Panc1 (cell line): ENCODE results near the gene CREB3L1. TPM values are rescaled to one million over a fixed set of nuclear protein-coding genes. Genes with fewer than 3 reads are reported as not detected.

Experiments
- ATAC-seq: fragments of 200-7000 bp; cut with Tn5 transposase; 2 replicates; pipeline ENCODE4 v1.9.1; 2020; ENCODE audit warnings: mild to moderate bottlenecking, moderate library complexity
- BruUV-seq: library from RNA; stranded (reverse); fragments of 400-500 nt; replicated peaks from 2 replicates; lab custom pipeline; 2021; lab: Mats Ljungman, UMichigan
- CTCF ChIA-PET: fragments of 300-600 bp; sonication (Branson Sonifier 250); formaldehyde crosslinking; loops from one replicate; lab custom pipeline; 2022; ENCODE audit warnings: antibody characterized with exemption; lab: Charles Lee
- POLR2A ChIA-PET: fragments of 300-600 bp; sonication (Branson Sonifier 250); formaldehyde crosslinking; loops from one replicate; lab custom pipeline; 2022; ENCODE audit warnings: antibody characterized with exemption; lab: Charles Lee
- DNase-seq: peaks from one replicate; pipeline ENCODE4 v3.0.0-alpha.2; 2010; ENCODE audit warnings: low read depth, low spot score
- H3K27ac ChIP-seq: 2 replicates; pipeline ENCODE4 v1.5.1; 2011; ENCODE audit warnings: mild to moderate bottlenecking, low read length, inconsistent platforms
- H3K27me3 ChIP-seq: fragments of 200-500 bp; sonication (Bioruptor generic); 2 replicates; pipeline ENCODE4 v1.6.0; 2014; ENCODE audit warnings: low read length, inconsistent platforms; ENCODE audit not compliant: control insufficient read depth, insufficient read depth
- H3K36me3 ChIP-seq: fragments of 200-500 bp; sonication (Bioruptor generic); 2 replicates; pipeline ENCODE4 v1.5.1; 2014; ENCODE audit warnings: inconsistent platforms, mild to moderate bottlenecking, low read length, moderate library complexity; ENCODE audit not compliant: control insufficient read depth, insufficient read depth
- H3K4me1 ChIP-seq: 2 replicates; pipeline ENCODE4 v1.5.1; 2011; ENCODE audit warnings: inconsistent platforms, mild to moderate bottlenecking, low read length, moderate library complexity; ENCODE audit not compliant: control insufficient read depth, insufficient read depth
- H3K4me3 ChIP-seq, 2 experiments: 2 replicates each; pipeline ENCODE4 v1.5.1; 2011 to 2012; ENCODE audit warnings: low read depth in 2 of 2, low read length in 2 of 2, mild to moderate bottlenecking in 2 of 2, inconsistent platforms in 1 of 2, moderate library complexity in 1 of 2
- H3K9me3 ChIP-seq: fragments of 200-500 bp; sonication (Bioruptor generic); 2 replicates; pipeline ENCODE4 v1.5.1; 2014; ENCODE audit warnings: low read depth, mild to moderate bottlenecking, inconsistent platforms, low read length, moderate library complexity; ENCODE audit not compliant: control insufficient read depth, insufficient read depth
- POLR2AphosphoS5 ChIP-seq: IDR thresholded peaks from 2 replicates; pipeline ENCODE4 v1.6.1; 2012; ENCODE audit warnings: mild to moderate bottlenecking, low read depth, low read length, moderate library complexity
- SIN3A ChIP-seq: IDR thresholded peaks from 2 replicates; pipeline ENCODE4 v1.6.1; 2012; ENCODE audit warnings: low read depth, mild to moderate bottlenecking, low read length, moderate library complexity, borderline replicate concordance; ENCODE audit not compliant: insufficient read depth
- TCF7L2 ChIP-seq: IDR thresholded peaks from 2 replicates; pipeline ENCODE4 v1.6.1; 2011; ENCODE audit warnings: mild to moderate bottlenecking, low read depth, low read length, inconsistent platforms
- in situ Hi-C: cut with HindIII; loops from 2 replicates; pipeline ENCODE4 v1.10.0; 2016; ENCODE audit warnings: low sequenced_read_pairs, low pct_unique_long_range_greater_than_20kb
- intact Hi-C: fragments of 100-400 bp; cut with micrococcal nuclease; formaldehyde crosslinking; loops from one replicate; pipeline ENCODE4 v1.10.0; 2022; ENCODE audit not compliant: unreplicated experiment
- total RNA-seq: library from RNA; stranded (reverse); gene quantifications from one replicate; pipeline ENCODE4 v1.2.1, GENCODE V29; 2021; ENCODE audit not compliant: unreplicated experiment
- TF ChIP-seq, protein P1 (sequence below): fragments of 450-650 bp; IDR thresholded peaks from 2 replicates; pipeline ENCODE4 v1.5.1; 2017; ENCODE audit warnings: mild to moderate bottlenecking
- TF ChIP-seq, protein P2 (sequence below), 2 experiments: IDR thresholded peaks; 2 replicates each; pipeline ENCODE4 v1.6.1; 2011 to 2012; ENCODE audit warnings: low read depth in 2 of 2, control low read depth in 1 of 2, low read length in 1 of 2, mild to moderate bottlenecking in 1 of 2, moderate library complexity in 1 of 2; ENCODE audit not compliant: insufficient read depth in 1 of 2

Gene CREB3L1
- total RNA-seq, 1 experiment from 2014 or later, result 35.6 TPM

DNA sequence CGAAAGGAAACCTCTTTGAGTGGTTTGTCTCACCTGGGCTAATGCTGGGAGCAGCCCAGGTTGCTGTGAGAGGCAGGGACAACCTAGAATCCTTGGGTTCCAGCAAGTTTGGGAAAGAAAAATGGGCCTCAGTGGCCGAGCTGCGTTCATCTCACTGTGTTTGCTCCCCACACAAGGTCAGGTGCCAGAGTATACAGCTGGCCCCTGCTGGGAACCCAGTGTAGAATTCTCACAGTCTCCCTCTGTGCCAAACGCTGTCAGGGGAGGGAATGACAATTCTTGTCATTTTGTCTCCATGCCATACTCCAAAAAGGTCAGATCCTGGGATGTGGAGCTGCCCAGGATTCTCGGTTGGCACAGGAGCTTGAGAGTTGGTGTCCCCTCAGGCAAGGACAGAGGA is 74.1 kb downstream of the CREB3L1 start:
- in situ Hi-C loops (no loop called here), intact Hi-C loops (no loop called here)
- ATAC-seq, result no peak
- H3K36me3 ChIP-seq, result no peaks in the 10 kb centered on the region
- no peak for DNase-seq
- H3K9me3 ChIP-seq, result no peaks in the 10 kb centered on the region
- H3K27me3 ChIP-seq, result no peaks in the 10 kb centered on the region
- TF ChIP-seq, protein P1, sequence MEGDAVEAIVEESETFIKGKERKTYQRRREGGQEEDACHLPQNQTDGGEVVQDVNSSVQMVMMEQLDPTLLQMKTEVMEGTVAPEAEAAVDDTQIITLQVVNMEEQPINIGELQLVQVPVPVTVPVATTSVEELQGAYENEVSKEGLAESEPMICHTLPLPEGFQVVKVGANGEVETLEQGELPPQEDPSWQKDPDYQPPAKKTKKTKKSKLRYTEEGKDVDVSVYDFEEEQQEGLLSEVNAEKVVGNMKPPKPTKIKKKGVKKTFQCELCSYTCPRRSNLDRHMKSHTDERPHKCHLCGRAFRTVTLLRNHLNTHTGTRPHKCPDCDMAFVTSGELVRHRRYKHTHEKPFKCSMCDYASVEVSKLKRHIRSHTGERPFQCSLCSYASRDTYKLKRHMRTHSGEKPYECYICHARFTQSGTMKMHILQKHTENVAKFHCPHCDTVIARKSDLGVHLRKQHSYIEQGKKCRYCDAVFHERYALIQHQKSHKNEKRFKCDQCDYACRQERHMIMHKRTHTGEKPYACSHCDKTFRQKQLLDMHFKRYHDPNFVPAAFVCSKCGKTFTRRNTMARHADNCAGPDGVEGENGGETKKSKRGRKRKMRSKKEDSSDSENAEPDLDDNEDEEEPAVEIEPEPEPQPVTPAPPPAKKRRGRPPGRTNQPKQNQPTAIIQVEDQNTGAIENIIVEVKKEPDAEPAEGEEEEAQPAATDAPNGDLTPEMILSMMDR, result no peak
- TF ChIP-seq POLR2AphosphoS5 (no peak), SIN3A (no peak), TCF7L2 (no peak)
- TF ChIP-seq, protein P2, sequence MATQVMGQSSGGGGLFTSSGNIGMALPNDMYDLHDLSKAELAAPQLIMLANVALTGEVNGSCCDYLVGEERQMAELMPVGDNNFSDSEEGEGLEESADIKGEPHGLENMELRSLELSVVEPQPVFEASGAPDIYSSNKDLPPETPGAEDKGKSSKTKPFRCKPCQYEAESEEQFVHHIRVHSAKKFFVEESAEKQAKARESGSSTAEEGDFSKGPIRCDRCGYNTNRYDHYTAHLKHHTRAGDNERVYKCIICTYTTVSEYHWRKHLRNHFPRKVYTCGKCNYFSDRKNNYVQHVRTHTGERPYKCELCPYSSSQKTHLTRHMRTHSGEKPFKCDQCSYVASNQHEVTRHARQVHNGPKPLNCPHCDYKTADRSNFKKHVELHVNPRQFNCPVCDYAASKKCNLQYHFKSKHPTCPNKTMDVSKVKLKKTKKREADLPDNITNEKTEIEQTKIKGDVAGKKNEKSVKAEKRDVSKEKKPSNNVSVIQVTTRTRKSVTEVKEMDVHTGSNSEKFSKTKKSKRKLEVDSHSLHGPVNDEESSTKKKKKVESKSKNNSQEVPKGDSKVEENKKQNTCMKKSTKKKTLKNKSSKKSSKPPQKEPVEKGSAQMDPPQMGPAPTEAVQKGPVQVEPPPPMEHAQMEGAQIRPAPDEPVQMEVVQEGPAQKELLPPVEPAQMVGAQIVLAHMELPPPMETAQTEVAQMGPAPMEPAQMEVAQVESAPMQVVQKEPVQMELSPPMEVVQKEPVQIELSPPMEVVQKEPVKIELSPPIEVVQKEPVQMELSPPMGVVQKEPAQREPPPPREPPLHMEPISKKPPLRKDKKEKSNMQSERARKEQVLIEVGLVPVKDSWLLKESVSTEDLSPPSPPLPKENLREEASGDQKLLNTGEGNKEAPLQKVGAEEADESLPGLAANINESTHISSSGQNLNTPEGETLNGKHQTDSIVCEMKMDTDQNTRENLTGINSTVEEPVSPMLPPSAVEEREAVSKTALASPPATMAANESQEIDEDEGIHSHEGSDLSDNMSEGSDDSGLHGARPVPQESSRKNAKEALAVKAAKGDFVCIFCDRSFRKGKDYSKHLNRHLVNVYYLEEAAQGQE (IDR thresholded peaks at IDR 0.05; ENCODE audit: insufficient read depth in 1 of 2, low read depth in 2 of 2, low read length in 1 of 2), result no peak
- no peak overlapping the region for H3K27ac ChIP-seq
- ChIA-PET POLR2A (no interaction called here), CTCF (interaction anchor here (1.4 kb wide), 2 partner anchors 10 to 15 kb away, joined by 3 to 6 read pairs; no protein-coding TSS in a partner anchor)
- no TSS peak for BruUV-seq
- peaks cover 27% of the 10 kb centered on the region for H3K4me1 ChIP-seq
- H3K4me3 ChIP-seq, result no peak overlapping the region

DNA sequence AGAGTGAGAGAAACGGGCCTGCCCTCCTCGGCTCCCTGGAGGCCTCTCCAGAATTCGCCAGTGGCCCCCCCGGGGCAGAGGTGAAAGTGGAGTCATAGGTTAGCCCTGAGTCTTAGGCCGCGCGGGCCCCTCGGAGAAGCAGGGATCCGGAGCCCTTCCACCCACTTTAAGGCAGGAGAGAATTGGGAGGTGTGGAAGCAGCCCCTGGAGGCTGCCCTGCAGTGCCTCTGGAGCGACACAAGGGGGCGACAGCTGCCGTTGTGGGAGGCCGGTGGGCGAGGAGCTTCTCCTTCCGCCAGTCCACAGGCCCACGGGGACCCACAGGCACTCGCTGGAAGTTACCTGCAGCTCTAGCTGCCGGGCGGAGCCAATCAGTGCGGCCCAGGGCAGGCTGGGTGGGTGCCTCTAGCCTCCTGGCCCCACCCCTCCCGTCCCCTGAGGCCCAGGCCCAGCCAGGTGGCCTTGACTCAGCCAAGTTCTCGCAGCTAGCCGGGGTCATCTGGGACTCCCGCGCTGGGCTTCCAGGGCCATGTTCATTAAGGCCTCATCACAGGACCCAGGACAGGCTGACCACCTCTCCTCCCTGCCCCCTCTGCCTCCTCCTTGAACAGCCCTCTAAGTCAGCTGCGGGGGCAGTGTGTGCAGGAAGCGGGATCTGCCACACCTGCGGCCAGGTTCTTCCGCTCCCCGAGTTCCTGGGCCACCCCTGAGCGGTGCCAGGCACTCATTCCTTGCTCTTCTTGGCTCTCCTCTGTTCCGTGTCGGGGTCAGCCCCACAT is 74.8 kb downstream of the CREB3L1 start:
- BruUV-seq, result no TSS peak
- H3K36me3 ChIP-seq, result no peaks in the 10 kb centered on the region
- DNase-seq (no peak), ATAC-seq (peak; percentile 13; the same call in 1 of the 2 replicates)
- TF ChIP-seq, protein P1, result peak; percentile 94
- TF ChIP-seq, protein P2 (IDR thresholded peaks at IDR 0.05; ENCODE audit: insufficient read depth in 1 of 2, low read depth in 2 of 2, low read length in 1 of 2), result 0 out of 4 replicates have a peak, but pooled peaks of 1 of the 2 experiments have one; percentile 35
- TF ChIP-seq SIN3A, result no peak
- no peaks in the 10 kb centered on the region for H3K27me3 ChIP-seq
- intact Hi-C loops (no loop called here), in situ Hi-C loops (no loop called here)
- peak overlapping the region; percentile 29; the same call in 1 of the 2 replicates for H3K27ac ChIP-seq
- H3K4me1 ChIP-seq, result peaks cover 32% of the 10 kb centered on the region
- H3K4me3 ChIP-seq, result no peak overlapping the region
- POLR2A ChIA-PET, result no interaction called here
- H3K9me3 ChIP-seq, result no peaks in the 10 kb centered on the region
- CTCF ChIA-PET, result interaction anchor here (0.6 to 1.4 kb wide), 3 partner anchors 9 to 38 kb away, joined by 3 to 8 read pairs (median 6); no protein-coding TSS in a partner anchor
